AG20443 (cell line): ENCODE measurements around the gene COX7B2.

ENCODE experiments used
- DNase-seq: peaks from one replicate; pipeline ENCODE4 v3.0.0; 2012; ENCODE audit warnings: low spot score, mixed read lengths

COX7B2 gene

GRCh38 chr4:46889410-46889809 is 19.6 kb downstream of the COX7B2 start:
- no peak for DNase-seq

GRCh38 chr4:46886711-46887110 is 22.3 kb downstream of the COX7B2 start:
- no peak for DNase-seq

- DNase-seq, result no peak
These were observed 30.4 kb downstream of the COX7B2 start for GRCh38 chr4:46878641-46879040.

- no peak for DNase-seq
These were observed 34.2 kb downstream of the COX7B2 start for GRCh38 chr4:46874811-46875210.

GRCh38 chr4:46870411-46870810 is 38.6 kb downstream of the COX7B2 start:
- DNase-seq, result no peak

- DNase-seq, result no peak
These were observed 52.7 kb downstream of the COX7B2 start for GRCh38 chr4:46856333-46856732.

GRCh38 chr4:46852800-46853199 is 56.2 kb downstream of the COX7B2 start:
- no peak for DNase-seq

GRCh38 chr4:46850026-46850425 is 59.0 kb downstream of the COX7B2 start:
- no peak for DNase-seq

- DNase-seq, result peak; percentile 18
These were observed 64.6 kb downstream of the COX7B2 start for GRCh38 chr4:46844325-46844917.

GRCh38 chr4:46839128-46839527 is 69.9 kb downstream of the COX7B2 start:
- no peak for DNase-seq

GRCh38 chr4:46837639-46838038 is 71.4 kb downstream of the COX7B2 start:
- no peak for DNase-seq

GRCh38 chr4:46836584-46836983 is 72.5 kb downstream of the COX7B2 start:
- no peak for DNase-seq

- DNase-seq, result no peak
These were observed 78.0 kb downstream of the COX7B2 start for GRCh38 chr4:46830971-46831454.

GRCh38 chr4:46820154-46820553 is 88.9 kb downstream of the COX7B2 start:
- DNase-seq, result no peak

- DNase-seq, result no peak
These were observed 90.0 kb downstream of the COX7B2 start for GRCh38 chr4:46819095-46819494.

GRCh38 chr4:46818604-46819003 is 90.4 kb downstream of the COX7B2 start:
- DNase-seq, result no peak

GRCh38 chr4:46817806-46818205 is 91.2 kb downstream of the COX7B2 start:
- DNase-seq, result no peak

GRCh38 chr4:46804781-46805413 is 104.1 kb downstream of the COX7B2 start:
- DNase-seq, result no peak

GRCh38 chr4:46793036-46793435 is 116.0 kb downstream of the COX7B2 start:
- DNase-seq, result no peak

GRCh38 chr4:46781434-46782092 is 127.5 kb downstream of the COX7B2 start:
- no peak for DNase-seq

GRCh38 chr4:46765465-46765864 is 143.6 kb downstream of the COX7B2 start:
- no peak for DNase-seq

- no peak for DNase-seq
These were observed 179.0 kb downstream of the COX7B2 start for GRCh38 chr4:46730075-46730474.

GRCh38 chr4:46720055-46720454 is 189.0 kb downstream of the COX7B2 start:
- no peak for DNase-seq
